ENCODE results near the gene CCDC85B.
"Not testable (repeated sequence)": the region's sequence is repeated elsewhere in the genome, so short reads cannot be mapped to it uniquely, and the experiment has no call there.

The CCDC85B gene

GRCh38 chr11:65887723-65888162 lies 2.7 kb upstream of the CCDC85B start:
- no peak for DNase-seq

GRCh38 chr11:65888163-65888814 lies 2.2 kb upstream of the CCDC85B start, which contains the start of gene FIBP:
FIBP (minus strand) TSS chr11:65888471; CDS start chr11:65888418, 53 bp downstream.
- DNase-seq = peak; percentile 97

- DNase-seq = peak; percentile 52
These were observed 1.0 kb downstream of the CCDC85B start for GRCh38 chr11:65891219-65892136.

GRCh38 chr11:65892137-65892540 lies 1.7 kb downstream of the CCDC85B start:
- not testable (repeated sequence) for DNase-seq

- no peak for DNase-seq
These were observed 2.3 kb downstream of the CCDC85B start for GRCh38 chr11:65892661-65893317.

- no peak for DNase-seq
These were observed 3.6 kb downstream of the CCDC85B start for GRCh38 chr11:65894034-65894591.

GRCh38 chr11:65895482-65895981 lies 5.1 kb downstream of the CCDC85B start:
- DNase-seq = no peak

- no peak for DNase-seq
These were observed 5.8 kb downstream of the CCDC85B start for GRCh38 chr11:65896034-65896999.

- no peak for DNase-seq
These were observed 6.6 kb downstream of the CCDC85B start for GRCh38 chr11:65897020-65897471.

- DNase-seq = no peak
These were observed 8.3 kb downstream of the CCDC85B start for GRCh38 chr11:65898656-65899355.

- no peak for DNase-seq
These were observed 9.1 kb downstream of the CCDC85B start for GRCh38 chr11:65899356-65900124.

GRCh38 chr11:65900125-65900898 lies 9.8 kb downstream of the CCDC85B start, which contains the start of gene FOSL1:
FOSL1 (minus strand) TSS chr11:65900388; CDS start chr11:65900339, 49 bp downstream.
- DNase-seq = peak; percentile 80

- no peak for DNase-seq
These were observed 10.4 kb downstream of the CCDC85B start for GRCh38 chr11:65900899-65901180.

- no peak for DNase-seq
These were observed 12.6 kb downstream of the CCDC85B start for GRCh38 chr11:65903068-65903481.

- DNase-seq = no peak
These were observed 13.2 kb downstream of the CCDC85B start for GRCh38 chr11:65903715-65904114.

- no peak for DNase-seq
These were observed 16.1 kb downstream of the CCDC85B start for GRCh38 chr11:65906602-65907001.

- no peak for DNase-seq
These were observed 17.4 kb downstream of the CCDC85B start for GRCh38 chr11:65907878-65908277.

GRCh38 chr11:65911682-65912568 lies 21.5 kb downstream of the CCDC85B start:
- DNase-seq = peak; percentile 55
